Keratinocyte (primary cell): ENCODE data around the gene ADGRV1. TPM values are rescaled to one million over a fixed set of nuclear protein-coding genes. Genes with fewer than 3 reads are reported as not detected.

ENCODE experiments used
- DNase-seq: peaks from one replicate; pipeline ENCODE4 v3.0.0-alpha.2; 2011; ENCODE audit warnings: low read depth, missing footprints, low spot score
- FAIRE-seq: peaks from 2 replicates; lab custom pipeline; 2011; peaks lifted over from hg19 to GRCh38; lab: Jason Lieb, UNC
- H2AFZ ChIP-seq: 2 replicates; pipeline ENCODE4 v1.6.0; 2012; ENCODE audit warnings: low read length, control low read depth, inconsistent platforms; ENCODE audit not compliant: control insufficient read depth
- H3K27ac ChIP-seq: 2 replicates; pipeline ENCODE4 v1.5.1; 2011; ENCODE audit warnings: low read length; ENCODE audit not compliant: control insufficient read depth, insufficient read depth
- H3K27me3 ChIP-seq: 3 replicates; pipeline ENCODE4 v1.6.0; 2011; ENCODE audit warnings: low read length; ENCODE audit not compliant: control insufficient read depth, insufficient read depth; ENCODE audit errors: extremely low read depth
- H3K36me3 ChIP-seq, 2 experiments: 2 replicates in 1 of 2; 3 replicates in 1 of 2; pipeline ENCODE4 v1.5.1; 2011; ENCODE audit warnings: low read length in 2 of 2, mild to moderate bottlenecking in 1 of 2; ENCODE audit not compliant: control insufficient read depth in 2 of 2, insufficient read depth in 2 of 2; ENCODE audit errors: extremely low read depth in 1 of 2
- H3K4me1 ChIP-seq: 3 replicates; pipeline ENCODE4 v1.5.1; 2011; ENCODE audit warnings: low read length; ENCODE audit not compliant: control insufficient read depth, insufficient read depth; ENCODE audit errors: extremely low read depth
- H3K4me2 ChIP-seq: 3 replicates; pipeline ENCODE4 v1.6.0; 2011; ENCODE audit warnings: low read depth, low read length; ENCODE audit not compliant: control insufficient read depth, insufficient read depth; ENCODE audit errors: extremely low read depth
- H3K4me3 ChIP-seq, 3 experiments: fragments of 200-600 bp in 1 of 3; sonication (generic) in 1 of 3; 2 replicates in 2 of 3; 3 replicates in 1 of 3; pipeline ENCODE4 v1.5.1; 2011 to 2016; ENCODE audit warnings: low read length in 3 of 3, mild to moderate bottlenecking in 3 of 3, control low read depth in 2 of 3, inconsistent platforms in 1 of 3, low read depth in 1 of 3, mixed read lengths in 1 of 3, mixed run types in 1 of 3, moderate library complexity in 1 of 3; ENCODE audit not compliant: control insufficient read depth in 2 of 3, insufficient read depth in 2 of 3; ENCODE audit errors: extremely low read depth in 1 of 3
- H3K79me2 ChIP-seq: 2 replicates; pipeline ENCODE4 v1.6.0; 2012; ENCODE audit warnings: low read length; ENCODE audit not compliant: control insufficient read depth, insufficient read depth
- H3K9ac ChIP-seq: 3 replicates; pipeline ENCODE4 v1.6.0; 2011; ENCODE audit warnings: low read length; ENCODE audit not compliant: control insufficient read depth, insufficient read depth; ENCODE audit errors: extremely low read depth
- H3K9me1 ChIP-seq: 3 replicates; pipeline ENCODE4 v1.6.0; 2011; ENCODE audit warnings: low read length; ENCODE audit not compliant: control insufficient read depth, insufficient read depth; ENCODE audit errors: extremely low read depth
- H3K9me3 ChIP-seq: 2 replicates; pipeline ENCODE4 v1.5.1; 2012; ENCODE audit warnings: low read depth, low read length; ENCODE audit not compliant: control insufficient read depth
- H4K20me1 ChIP-seq: 3 replicates; pipeline ENCODE4 v1.6.0; 2011; ENCODE audit warnings: low read length; ENCODE audit not compliant: control insufficient read depth, insufficient read depth; ENCODE audit errors: extremely low read depth
- CTCF ChIP-seq, 3 experiments: IDR thresholded peaks in 1 of 3; conservative IDR thresholded peaks in 1 of 3; optimal IDR thresholded peaks in 1 of 3; 2 replicates in 2 of 3; 3 replicates in 1 of 3; pipeline versions ENCODE3 to v1.5.1; 2011; ENCODE audit warnings: low read length in 3 of 3, mild to moderate bottlenecking in 3 of 3, moderate library complexity in 2 of 3, control low read depth in 1 of 3, inconsistent platforms in 1 of 3; ENCODE audit not compliant: insufficient read depth in 2 of 3; ENCODE audit errors: extremely low read depth in 1 of 3
- EZH2 ChIP-seq: IDR thresholded peaks from one replicate; pipeline ENCODE4 v1.6.1; 2012; ENCODE audit warnings: inconsistent platforms, mild to moderate bottlenecking, low read length, moderate library complexity
- dilution Hi-C: fragments of 300-500 bp; cut with MboI; formaldehyde crosslinking; loops from one replicate; pipeline ENCODE4 v1.7.0; 2020; ENCODE audit warnings: low sequenced_read_pairs; ENCODE audit not compliant: extremely low pct_ligation_motif_present
- polyA plus RNA-seq, 5 experiments: library from polyadenylated mRNA; depleted of rRNA in 3 of 5; stranded (reverse) in 3 of 5; stranded (forward) in 1 of 5; unstranded in 1 of 5; fragments of >200 nt; gene quantifications; 1 replicate in 1 of 5; 2 replicates in 3 of 5; 3 replicates in 1 of 5; pipeline versions ENCODE4 v1.2.1 to v1.2.3, GENCODE V29; 2011 to 2012; ENCODE audit warnings: missing spikeins in 2 of 5, low read depth in 1 of 5, low replicate concordance in 1 of 5

Gene ADGRV1
- polyA plus RNA-seq, 1 donor (not counting 4 experiments of a cell fraction or from before 2014, with no cell fraction given) = 0.05 TPM

DNA sequence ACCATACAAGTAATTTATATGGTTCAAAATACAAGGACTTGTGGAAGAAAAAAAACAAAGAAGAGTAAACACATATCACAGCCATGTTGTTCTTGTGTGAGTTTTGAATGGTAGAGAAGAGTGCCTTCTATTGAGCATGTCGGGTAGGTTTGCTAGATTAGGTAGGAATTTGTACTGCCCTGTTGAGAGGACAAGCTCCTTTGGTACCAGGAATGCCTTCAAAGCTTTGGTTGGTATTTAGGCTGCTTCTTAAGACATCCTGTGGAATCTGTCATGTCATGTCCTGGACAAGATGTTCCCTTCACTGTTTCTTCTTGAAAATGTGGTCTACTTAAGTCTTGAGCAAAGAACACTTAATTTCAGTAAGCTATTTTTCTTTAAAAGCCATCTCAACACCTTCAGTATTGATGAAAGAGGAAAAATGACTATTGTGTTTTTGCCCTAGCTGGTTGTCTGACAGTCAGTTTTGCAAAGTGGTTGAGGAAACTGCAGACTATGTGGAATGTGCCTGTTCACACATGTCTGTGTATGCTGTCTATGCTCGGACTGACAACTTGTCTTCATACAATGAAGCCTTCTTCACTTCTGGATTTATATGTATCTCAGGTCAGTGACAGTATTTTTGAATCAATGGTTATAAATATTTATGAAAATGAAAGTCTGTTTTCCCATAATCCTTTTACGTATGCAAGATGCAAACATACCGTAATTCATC lies 296.9 kb downstream of the ADGRV1 start:
- dilution Hi-C loops = no loop called here
- Histone ChIP-seq H3K36me3 (no peaks in the 10 kb centered on the region), H3K27me3 (no peaks in the 10 kb centered on the region), H2AFZ (peak overlapping the region; percentile 36), H3K4me3 (no peak overlapping the region), H3K9me1 (no peaks in the 10 kb centered on the region), H3K4me2 (peak overlapping the region; percentile 24), H3K4me1 (peaks cover 8% of the 10 kb centered on the region), H4K20me1 (no peaks in the 10 kb centered on the region), H3K9me3 (no peaks in the 10 kb centered on the region), H3K27ac (no peak overlapping the region), H3K79me2 (no peaks in the 10 kb centered on the region), H3K9ac (no peak overlapping the region)
- TF ChIP-seq CTCF (optimal IDR thresholded peaks at IDR 0.05 in 1 of 3, IDR thresholded peaks at IDR 0.05 in 1 of 3, conservative IDR thresholded peaks at IDR 0.05 in 1 of 3; ENCODE audit: extremely low read depth in 1 of 3, insufficient read depth in 2 of 3, low read length in 3 of 3) (no peak), EZH2 (no peak)
- FAIRE-seq (peak; percentile 84), DNase-seq (no peak)

DNA sequence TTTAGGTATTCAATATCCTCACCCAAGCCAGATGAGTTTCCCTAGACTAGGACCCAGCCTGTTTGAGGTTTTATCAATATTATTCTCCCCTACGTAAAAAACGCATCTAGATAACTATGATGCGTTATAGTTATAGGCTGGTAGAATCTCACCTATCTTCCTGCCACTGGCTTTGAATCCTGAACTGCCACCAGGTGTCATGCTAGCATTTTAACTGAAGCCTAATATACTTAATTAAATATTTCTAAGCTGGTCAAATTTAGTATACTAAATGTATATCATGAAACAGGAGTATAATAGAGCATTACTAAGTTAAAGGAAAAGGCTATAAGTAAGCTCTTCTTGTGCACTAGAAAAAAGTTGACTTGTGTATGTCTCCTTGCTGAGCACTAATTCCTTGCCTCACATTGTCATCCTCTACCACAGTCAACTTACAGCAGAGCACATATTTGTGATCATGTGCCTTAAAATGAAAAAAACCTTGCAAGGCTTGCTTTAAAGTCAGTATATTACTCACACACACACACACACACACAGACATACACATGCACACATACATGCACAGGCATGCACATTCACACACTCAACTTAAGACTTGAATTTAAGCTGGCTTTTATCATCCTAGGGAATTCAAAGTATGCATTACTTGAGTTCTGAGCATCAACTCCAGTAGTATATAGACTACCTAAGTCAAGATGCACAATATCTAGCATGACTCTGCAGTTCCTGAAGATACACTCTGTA lies 303.4 kb downstream of the ADGRV1 start:
- Histone ChIP-seq H3K79me2 (no peaks in the 10 kb centered on the region), H4K20me1 (no peaks in the 10 kb centered on the region), H3K4me2 (no peak overlapping the region), H3K9me1 (no peaks in the 10 kb centered on the region), H3K9ac (no peak overlapping the region), H3K27ac (no peak overlapping the region), H3K4me1 (no peaks in the 10 kb centered on the region), H3K9me3 (no peaks in the 10 kb centered on the region), H3K27me3 (no peaks in the 10 kb centered on the region), H3K36me3 (no peaks in the 10 kb centered on the region), H2AFZ (no peak overlapping the region), H3K4me3 (no peak overlapping the region)
- FAIRE-seq = no peak
- dilution Hi-C loops = no loop called here
- DNase-seq = no peak
- no peak for TF ChIP-seq CTCF (optimal IDR thresholded peaks at IDR 0.05 in 1 of 3, IDR thresholded peaks at IDR 0.05 in 1 of 3, conservative IDR thresholded peaks at IDR 0.05 in 1 of 3; ENCODE audit: extremely low read depth in 1 of 3, insufficient read depth in 2 of 3, low read length in 3 of 3)
- TF ChIP-seq EZH2 = no peak
